Transverse colon (tissue), 4 donors: ENCODE measurements around the gene CACNG7. TPM values are rescaled to one million over a fixed set of nuclear protein-coding genes. Genes with fewer than 3 reads are reported as not detected.
"Not testable (repeated sequence)": the region's sequence is repeated elsewhere in the genome, so short reads cannot be mapped to it uniquely, and the experiment has no call there.

Experiments used
- DNase-seq: peaks from one replicate; pipeline ENCODE4 v3.0.0-alpha.2; 2019
- H3K27ac ChIP-seq, 4 donors: fragments of 200-600 bp; sonication (generic); 2 replicates each; pipeline ENCODE4 v1.5.1; 2016 to 2018; ENCODE audit warnings: inconsistent platforms in 4 of 4
- H3K27me3 ChIP-seq: fragments of 200-600 bp; sonication (generic); 2 replicates; pipeline ENCODE4 v1.5.1; 2017; ENCODE audit warnings: inconsistent platforms
- H3K36me3 ChIP-seq, 4 donors: fragments of 200-600 bp; sonication (generic); 2 replicates each; pipeline ENCODE4 v1.5.1; 2017 to 2019; ENCODE audit warnings: inconsistent platforms in 4 of 4
- H3K4me1 ChIP-seq, 4 donors: fragments of 200-600 bp; sonication (generic); 2 replicates each; pipeline ENCODE4 v1.5.1; 2017 to 2020; ENCODE audit warnings: inconsistent platforms in 4 of 4
- H3K4me3 ChIP-seq, 4 donors: fragments of 200-600 bp; sonication (generic); 1 replicate in 1 of 4; 2 replicates in 3 of 4; pipeline versions ENCODE4 v1.5.1 to v1.6.1; 2017 to 2019; ENCODE audit warnings: inconsistent platforms in 4 of 4
- H3K9me3 ChIP-seq, 2 donors: fragments of 200-600 bp; sonication (generic); 2 replicates each; pipeline ENCODE4 v1.5.1; 2017 to 2019; ENCODE audit warnings: inconsistent platforms in 2 of 2
- CTCF ChIP-seq, 5 experiments: fragments of 200-600 bp in 3 of 5; fragments of 450-650 bp in 2 of 5; sonication (generic) in 3 of 5; IDR thresholded peaks; 1 replicate in 2 of 5; 2 replicates in 3 of 5; pipeline ENCODE4 v1.5.1; 2016 to 2017; ENCODE audit warnings: antibody characterized with exemption in 5 of 5, inconsistent platforms in 3 of 5, mild to moderate bottlenecking in 2 of 5, moderate library complexity in 1 of 5
- EP300 ChIP-seq: sonication (generic); formaldehyde crosslinking; IDR thresholded peaks from one replicate; pipeline ENCODE4 v1.6.1; 2017; ENCODE audit warnings: antibody characterized with exemption, low read depth
- POLR2A ChIP-seq: fragments of 450-650 bp; IDR thresholded peaks from one replicate; pipeline ENCODE4 v1.6.1; 2016; ENCODE audit warnings: antibody characterized with exemption, mild to moderate bottlenecking, moderate library complexity
- POLR2AphosphoS5 ChIP-seq, 3 donors: sonication (generic); formaldehyde crosslinking; IDR thresholded peaks; one replicate each; pipeline ENCODE4 v1.6.1; 2016; ENCODE audit warnings: antibody characterized with exemption in 3 of 3
- WGBS, 2 donors: methylation state at CpG; one replicate each; pipeline ENCODE4 v1.1.5; 2018; ENCODE audit warnings: low coverage in 1 of 2; 5-methylcytosine and 5-hydroxymethylcytosine counted together
- in situ Hi-C, 4 donors: fragments of 200-750 bp; cut with MboI; loops; one replicate each; pipeline versions ENCODE4 v1.15.0 to v1.15.1; 2017; ENCODE audit warnings: low sequenced_read_pairs in 3 of 4, low pct_ligation_motif_present in 1 of 4, low pct_unique_long_range_greater_than_20kb in 1 of 4
- intact Hi-C: fragments of 100-400 bp; cut with DNase I; formaldehyde crosslinking; loops from one replicate; pipeline ENCODE4 v1.15.1; 2023; ENCODE audit warnings: low total_unique reads
- total RNA-seq, 4 donors: library from RNA; depleted of rRNA; stranded (reverse); fragments of >200 nt; gene quantifications; one replicate each; pipeline ENCODE4 v1.1.0, GENCODE V29; 2016

The CACNG7 gene
- total RNA-seq, 4 donors from 2014 or later: not detected

GRCh38 chr19:53945441-53945840, 36.4 kb downstream of the CACNG7 start:
- 38 to 41% methylated on average over 2 to 9 of the region's 9 CpGs for WGBS, 2 donors
- TF ChIP-seq POLR2AphosphoS5 (IDR thresholded peaks at IDR 0.05) (no peak), CTCF (IDR thresholded peaks at IDR 0.05) (no peak), EP300 (no peak), POLR2A (no peak)
- peaks cover 48% of the 10 kb centered on the region for H3K27me3 ChIP-seq
- H3K9me3 ChIP-seq: no peaks in the 10 kb centered on the region
- in situ Hi-C loops (no loop called here), intact Hi-C loops (no loop called here)
- H3K36me3 ChIP-seq: no peaks in the 10 kb centered on the region
- H3K4me1 ChIP-seq: no peaks in the 10 kb centered on the region
- H3K27ac ChIP-seq: no peak overlapping the region
- no peak overlapping the region for H3K4me3 ChIP-seq
- no peak for DNase-seq

GRCh38 chr19:53945998-53946397, 36.9 kb downstream of the CACNG7 start:
- H3K9me3 ChIP-seq: no peaks in the 10 kb centered on the region
- in situ Hi-C loops: no loop called here
- intact Hi-C loops: no loop called here
- 94 to 100% methylated on average over 1 to 2 of the region's 2 CpGs for WGBS, 2 donors
- DNase-seq: no peak
- no peaks in the 10 kb centered on the region for H3K36me3 ChIP-seq
- no peaks in the 10 kb centered on the region for H3K4me1 ChIP-seq
- H3K4me3 ChIP-seq: no peak overlapping the region
- TF ChIP-seq POLR2AphosphoS5 (IDR thresholded peaks at IDR 0.05): no peak
- TF ChIP-seq POLR2A: no peak
- no peak for TF ChIP-seq EP300
- no peak for TF ChIP-seq CTCF (IDR thresholded peaks at IDR 0.05)
- H3K27me3 ChIP-seq: peaks cover 48% of the 10 kb centered on the region
- H3K27ac ChIP-seq: no peak overlapping the region

- in situ Hi-C loops: no loop called here
- Histone ChIP-seq H3K4me3 (no peak overlapping the region), H3K27me3 (peaks cover 32% of the 10 kb centered on the region), H3K9me3 (no peaks in the 10 kb centered on the region), H3K36me3 (no peaks in the 10 kb centered on the region), H3K27ac (no peak overlapping the region), H3K4me1 (no peaks in the 10 kb centered on the region)
- DNase-seq: no peak
- intact Hi-C loops: no loop called here
- no peak for TF ChIP-seq EP300
- no peak for TF ChIP-seq POLR2A
- no peak for TF ChIP-seq CTCF (IDR thresholded peaks at IDR 0.05)
- TF ChIP-seq POLR2AphosphoS5 (IDR thresholded peaks at IDR 0.05): no peak
- 70% methylated on average over 5 of the region's 5 CpGs; no CpG with 5 or more reads in 1 of the 2 donors for WGBS, 2 donors
These were observed 38.5 kb downstream of the CACNG7 start for GRCh38 chr19:53947624-53948023.

- intact Hi-C loops, in situ Hi-C loops: not testable (repeated sequence)
- WGBS, 2 donors: 55 to 88% methylated on average over 4 to 5 of the region's 5 CpGs
These were observed 39.5 kb downstream of the CACNG7 start for GRCh38 chr19:53948611-53949010.

GRCh38 chr19:53951436-53951835, 42.4 kb downstream of the CACNG7 start:
- in situ Hi-C loops (no loop called here), intact Hi-C loops (no loop called here)
- Histone ChIP-seq H3K4me1 (no peaks in the 10 kb centered on the region), H3K9me3 (no peaks in the 10 kb centered on the region), H3K27ac (no peak overlapping the region), H3K4me3 (no peak overlapping the region), H3K27me3 (peaks cover 25% of the 10 kb centered on the region), H3K36me3 (no peaks in the 10 kb centered on the region)
- TF ChIP-seq CTCF (IDR thresholded peaks at IDR 0.05) (no peak), EP300 (no peak), POLR2A (no peak), POLR2AphosphoS5 (IDR thresholded peaks at IDR 0.05) (no peak)
- 50 to 52% methylated on average over 3 to 11 of the region's 11 CpGs for WGBS, 2 donors
- no peak for DNase-seq

More at GRCh38 chr19:53948611-53949010, 39.5 kb downstream of the CACNG7 start:
- peaks cover 31% of the 10 kb centered on the region for H3K27me3 ChIP-seq
- H3K27ac ChIP-seq, H3K4me3 ChIP-seq, H3K9me3 ChIP-seq, H3K4me1 ChIP-seq, H3K36me3 ChIP-seq, DNase-seq: not testable (repeated sequence)
